GM12892 (cell line): Measurements from ENCODE around the gene WNT7B.

Experiments
- POLR2A ChIP-seq: IDR thresholded peaks from 2 replicates; pipeline ENCODE4 v1.6.1; 2011; ENCODE audit warnings: low read depth, low read length, control low read depth
- TAF1 ChIP-seq: IDR thresholded peaks from 2 replicates; pipeline ENCODE4 v1.6.1; 2011; ENCODE audit warnings: low read depth, mild to moderate bottlenecking, control low read depth, low read length, borderline replicate concordance

DNA sequence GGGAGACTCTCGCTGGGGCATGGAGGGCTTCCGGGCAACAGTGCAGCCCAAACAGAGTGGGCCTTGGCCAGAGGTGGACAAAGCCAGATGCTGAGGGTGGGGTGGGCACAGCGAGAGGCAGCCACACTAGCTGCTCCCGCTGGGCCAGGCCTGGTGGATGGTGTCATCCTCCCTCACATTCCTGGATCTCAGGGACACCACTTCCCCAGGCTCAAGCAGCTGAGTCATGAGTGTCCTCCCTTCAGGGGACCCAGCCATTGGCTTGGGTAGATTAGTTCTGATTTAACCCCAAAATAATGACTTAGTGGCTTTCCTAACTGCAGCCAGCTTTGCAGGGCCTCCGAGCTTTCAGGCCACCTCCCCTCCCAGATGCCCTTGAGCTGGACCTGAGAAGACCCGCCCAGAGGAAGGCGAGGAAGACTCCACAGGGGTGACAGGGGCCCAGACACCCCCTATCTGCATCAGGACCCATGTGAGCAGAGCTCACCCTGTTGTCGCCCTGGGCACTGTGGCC, 25.9 kb upstream of the WNT7B start:
- TF ChIP-seq POLR2A = no peak
- TF ChIP-seq TAF1 = no peak
